Neutrophil (primary cell): ENCODE data around the gene PTTG1.

Source experiments
- H3K27ac ChIP-seq: fragments of 200-600 bp; sonication (generic); 2 replicates; pipeline ENCODE4 v1.5.1; 2016; ENCODE audit warnings: mild to moderate bottlenecking, moderate library complexity
- H3K27me3 ChIP-seq: fragments of 200-600 bp; sonication (generic); 2 replicates; pipeline ENCODE4 v1.6.0; 2016; ENCODE audit warnings: mild to moderate bottlenecking
- H3K36me3 ChIP-seq: fragments of 200-600 bp; sonication (generic); 2 replicates; pipeline ENCODE4 v1.5.1; 2017
- H3K4me1 ChIP-seq, 2 experiments: fragments of 200-600 bp in 1 of 2; sonication (generic) in 1 of 2; 1 replicate in 1 of 2; 2 replicates in 1 of 2; pipeline versions ENCODE4 v1.5.1 to v1.6.1; 2013 to 2016; ENCODE audit warnings: low read depth in 1 of 2, low read length in 1 of 2, mild to moderate bottlenecking in 1 of 2, moderate library complexity in 1 of 2; ENCODE audit not compliant: control insufficient read depth in 1 of 2, insufficient read depth in 1 of 2
- H3K4me3 ChIP-seq, 2 experiments: fragments of 200-600 bp in 1 of 2; sonication (generic) in 1 of 2; 1 replicate in 1 of 2; 2 replicates in 1 of 2; pipeline ENCODE4 v1.5.1; 2013 to 2016; ENCODE audit warnings: low read depth in 1 of 2, low read length in 1 of 2, mild to moderate bottlenecking in 1 of 2, moderate library complexity in 1 of 2
- H3K9me3 ChIP-seq: fragments of 200-600 bp; sonication (generic); 2 replicates; pipeline ENCODE4 v1.5.1; 2016
- CTCF ChIP-seq: fragments of 200-600 bp; sonication (generic); IDR thresholded peaks from 2 replicates; pipeline ENCODE4 v1.5.1; 2016; ENCODE audit warnings: antibody characterized with exemption

The PTTG1 gene

GRCh38 chr5:160378330-160378729, 43.3 kb upstream of the PTTG1 start:
- no peak for TF ChIP-seq CTCF
- Histone ChIP-seq H3K4me1 (no peaks in the 10 kb centered on the region), H3K27me3 (peaks cover 49% of the 10 kb centered on the region), H3K9me3 (no peaks in the 10 kb centered on the region), H3K36me3 (no peaks in the 10 kb centered on the region), H3K27ac (no peak overlapping the region), H3K4me3 (no peak overlapping the region)

GRCh38 chr5:160379511-160379910, 42.1 kb upstream of the PTTG1 start:
- no peaks in the 10 kb centered on the region for H3K36me3 ChIP-seq
- H3K27me3 ChIP-seq, result peaks cover 37% of the 10 kb centered on the region
- no peaks in the 10 kb centered on the region for H3K9me3 ChIP-seq
- H3K4me3 ChIP-seq, result no peak overlapping the region
- TF ChIP-seq CTCF, result no peak
- H3K4me1 ChIP-seq, result no peaks in the 10 kb centered on the region
- no peak overlapping the region for H3K27ac ChIP-seq

- H3K36me3 ChIP-seq, result no peaks in the 10 kb centered on the region
- TF ChIP-seq CTCF, result no peak
- no peak overlapping the region for H3K4me3 ChIP-seq
- H3K27me3 ChIP-seq, result peaks cover 31% of the 10 kb centered on the region
- no peaks in the 10 kb centered on the region for H3K9me3 ChIP-seq
- no peaks in the 10 kb centered on the region for H3K4me1 ChIP-seq
- H3K27ac ChIP-seq, result no peak overlapping the region
Observed at GRCh38 chr5:160380041-160380440, 41.6 kb upstream of the PTTG1 start.

GRCh38 chr5:160382346-160382745, 39.3 kb upstream of the PTTG1 start:
- H3K36me3 ChIP-seq, result no peaks in the 10 kb centered on the region
- peaks cover 11% of the 10 kb centered on the region for H3K27me3 ChIP-seq
- no peak for TF ChIP-seq CTCF
- no peaks in the 10 kb centered on the region for H3K4me1 ChIP-seq
- no peak overlapping the region for H3K27ac ChIP-seq
- H3K4me3 ChIP-seq, result no peak overlapping the region
- no peaks in the 10 kb centered on the region for H3K9me3 ChIP-seq

GRCh38 chr5:160384681-160385080, 37.0 kb upstream of the PTTG1 start:
- no peaks in the 10 kb centered on the region for H3K9me3 ChIP-seq
- H3K27ac ChIP-seq, result no peak overlapping the region
- no peak for TF ChIP-seq CTCF
- no peaks in the 10 kb centered on the region for H3K4me1 ChIP-seq
- H3K4me3 ChIP-seq, result no peak overlapping the region
- H3K36me3 ChIP-seq, result no peaks in the 10 kb centered on the region
- H3K27me3 ChIP-seq, result peaks cover 11% of the 10 kb centered on the region

- no peaks in the 10 kb centered on the region for H3K36me3 ChIP-seq
- H3K9me3 ChIP-seq, result no peaks in the 10 kb centered on the region
- peaks cover 11% of the 10 kb centered on the region for H3K27me3 ChIP-seq
- no peak overlapping the region for H3K27ac ChIP-seq
- TF ChIP-seq CTCF, result no peak
- H3K4me1 ChIP-seq, result no peaks in the 10 kb centered on the region
- H3K4me3 ChIP-seq, result no peak overlapping the region
Observed at GRCh38 chr5:160385496-160385895, 36.2 kb upstream of the PTTG1 start.
